ENCODE measurements around the gene TTLL9.
"Not testable (repeated sequence)": the region's sequence is repeated elsewhere in the genome, so short reads cannot be mapped to it uniquely, and the experiment has no call there.

Gene TTLL9

GRCh38 chr20:31914170-31914569 lies 43.7 kb downstream of the TTLL9 start:
- no peak for DNase-seq (ENCODE audit: insufficient read length, low spot score)
- FAIRE-seq: no peak

DNA sequence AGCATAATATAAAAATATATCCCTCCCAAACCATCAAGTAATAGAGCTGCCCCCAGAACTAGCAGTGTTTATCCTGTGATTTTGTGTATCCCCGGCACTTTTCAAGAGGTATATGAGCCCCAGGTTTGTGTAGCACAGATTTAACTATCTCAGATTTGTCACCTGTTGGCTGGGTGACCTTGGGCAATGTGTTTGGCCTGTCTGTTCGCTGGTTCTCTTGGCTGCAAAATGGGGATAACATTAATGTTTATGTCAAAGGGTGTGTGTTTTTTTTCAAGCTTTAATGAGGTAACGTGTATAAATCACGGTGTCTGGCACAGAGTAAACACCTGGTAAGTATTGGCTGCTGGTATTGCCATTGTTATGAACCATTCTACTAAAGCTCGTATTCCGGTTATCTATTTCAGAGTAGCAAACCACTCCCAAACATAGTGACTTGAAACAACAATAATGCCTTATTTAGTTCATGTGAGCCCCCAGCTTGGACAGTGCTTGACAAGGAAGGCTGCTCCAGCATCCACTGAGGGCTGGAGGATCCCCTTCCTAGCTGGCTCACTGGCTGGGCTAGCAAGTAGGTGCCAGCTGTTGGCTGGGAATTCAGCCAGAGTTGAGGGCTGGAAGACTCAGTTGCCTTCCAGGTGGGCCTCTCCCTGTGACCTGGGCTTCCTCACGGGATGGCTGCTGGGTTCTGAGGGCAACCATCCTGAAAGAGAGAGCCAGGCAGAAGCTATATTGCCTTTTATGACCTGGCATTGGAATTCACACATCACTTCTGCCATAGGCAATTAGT lies 45.3 kb downstream of the TTLL9 start:
- no peak for FAIRE-seq
- no peak for DNase-seq (ENCODE audit: insufficient read length, low spot score)

GRCh38 chr20:31916708-31917107 lies 46.3 kb downstream of the TTLL9 start:
- DNase-seq (ENCODE audit: insufficient read length, low spot score): no peak
- FAIRE-seq: no peak

DNA sequence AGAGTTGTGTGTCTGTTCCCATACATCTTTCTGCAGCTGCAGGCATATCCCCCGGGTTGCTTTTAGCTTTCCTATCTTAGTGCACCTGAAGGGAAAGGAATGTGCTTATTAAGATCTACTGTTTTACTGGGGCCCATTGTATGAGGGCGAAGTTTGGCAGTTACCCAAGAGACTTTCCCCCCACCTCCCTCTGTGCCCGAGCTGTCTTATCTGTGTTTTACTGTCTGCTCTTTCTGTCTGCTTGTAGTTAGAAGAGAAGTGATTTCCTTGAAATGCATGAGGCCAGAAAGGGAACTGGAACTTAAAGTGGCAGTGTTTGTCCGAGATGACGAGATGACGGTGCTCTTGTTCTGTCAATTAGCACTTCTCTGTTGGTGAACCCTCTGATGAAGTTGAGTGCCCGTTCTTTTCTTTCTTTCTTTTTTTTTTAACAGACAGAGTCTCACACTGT lies 47.6 kb downstream of the TTLL9 start:
- FAIRE-seq; DNase-seq (ENCODE audit: insufficient read length, low spot score): not testable (repeated sequence)

GRCh38 chr20:31918466-31919105 lies 48.2 kb downstream of the TTLL9 start:
- FAIRE-seq: no peak
- no peak for DNase-seq (ENCODE audit: insufficient read length, low spot score)

DNA sequence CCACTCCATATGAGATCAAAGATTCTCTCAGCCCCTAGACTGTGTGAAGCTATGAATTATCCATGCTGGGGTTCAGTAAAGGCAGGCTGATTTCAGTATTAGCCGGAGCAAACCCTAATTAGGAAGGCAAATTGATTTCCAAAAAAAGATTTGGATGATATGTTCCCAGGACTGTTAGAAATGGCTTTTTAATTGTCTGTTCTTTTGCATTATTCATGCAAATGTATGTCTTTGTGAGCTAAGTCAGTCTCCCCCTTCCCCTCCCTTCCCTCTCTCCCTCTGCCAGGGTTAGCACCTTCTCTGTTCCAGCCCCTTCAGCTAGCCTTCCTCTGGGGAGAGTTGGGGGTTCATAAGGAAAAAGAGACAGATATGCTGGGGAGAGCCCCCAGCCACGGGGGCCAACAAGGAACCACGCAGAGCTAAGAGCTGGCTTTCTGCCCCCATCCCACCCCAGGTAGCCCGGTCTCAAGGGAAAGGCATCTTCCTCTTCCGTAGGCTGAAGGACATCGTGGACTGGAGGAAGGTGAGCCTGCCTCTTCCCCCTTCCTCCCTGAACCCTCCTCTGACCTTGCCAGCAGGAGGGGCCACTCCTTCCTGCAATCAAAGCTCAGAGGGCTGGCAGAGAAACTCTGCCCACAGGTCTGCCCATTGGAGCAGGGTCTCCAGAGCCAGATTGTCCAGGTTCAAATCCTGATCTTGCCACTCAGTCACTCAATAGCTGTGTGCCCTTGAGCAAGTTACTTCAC lies 49.1 kb downstream of the TTLL9 start:
- FAIRE-seq: no peak
- DNase-seq (ENCODE audit: insufficient read length, low spot score): no peak

DNA sequence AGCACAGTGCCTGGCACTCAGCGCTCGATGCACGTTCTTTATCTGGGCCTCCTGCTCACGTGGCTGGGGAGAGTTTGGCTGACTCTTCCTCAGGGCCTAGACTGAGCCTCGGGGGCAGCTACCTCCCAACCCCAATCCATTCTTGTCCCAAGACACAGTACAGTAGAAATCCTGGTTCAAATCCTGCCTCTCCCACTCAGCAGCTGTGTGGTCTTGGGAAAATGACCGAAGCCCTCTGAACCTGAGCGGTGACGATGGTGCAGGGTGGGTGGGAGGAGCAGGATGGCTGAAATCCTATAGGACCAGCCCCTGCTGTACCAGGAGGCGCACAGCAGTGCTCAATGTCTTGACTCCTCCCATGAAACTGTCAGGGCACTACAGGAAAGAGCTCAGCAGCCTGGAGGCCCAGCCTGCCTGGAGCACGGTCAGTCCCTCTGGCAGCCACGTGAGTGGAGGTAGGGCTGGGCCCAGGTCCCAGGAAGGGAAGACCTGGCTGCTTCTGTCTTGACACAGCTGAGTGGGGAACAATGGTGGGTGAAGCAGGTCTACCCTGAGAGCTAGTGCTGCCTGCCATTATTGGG lies 49.9 kb downstream of the TTLL9 start:
- FAIRE-seq (no peak), DNase-seq (ENCODE audit: insufficient read length, low spot score) (no peak)

GRCh38 chr20:31921480-31921879 lies 51.0 kb downstream of the TTLL9 start:
- not testable (repeated sequence) for FAIRE-seq; DNase-seq (ENCODE audit: insufficient read length, low spot score)

GRCh38 chr20:31922181-31922580 lies 51.7 kb downstream of the TTLL9 start:
- no peak for DNase-seq (ENCODE audit: insufficient read length, low spot score)
- FAIRE-seq: no peak

DNA sequence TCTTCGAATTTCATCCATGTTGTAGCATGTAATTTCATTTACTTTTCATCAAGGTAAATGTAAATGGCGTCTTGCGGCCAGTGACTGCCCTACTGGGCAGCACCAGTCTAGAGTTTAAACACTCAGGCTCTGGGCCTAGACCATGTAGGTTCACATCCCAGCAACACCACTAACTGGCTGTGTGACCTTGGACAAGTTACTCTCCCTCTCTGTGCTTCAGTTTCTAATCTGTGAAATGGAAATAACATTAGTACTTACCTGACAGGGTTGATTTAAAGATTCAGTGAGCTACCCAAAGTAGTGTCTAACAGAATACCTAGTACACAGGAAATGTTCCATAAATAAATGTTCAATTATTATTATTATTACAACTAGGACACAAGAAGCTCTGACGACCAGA lies 52.2 kb downstream of the TTLL9 start:
- FAIRE-seq (no peak), DNase-seq (ENCODE audit: insufficient read length, low spot score) (no peak)

DNA sequence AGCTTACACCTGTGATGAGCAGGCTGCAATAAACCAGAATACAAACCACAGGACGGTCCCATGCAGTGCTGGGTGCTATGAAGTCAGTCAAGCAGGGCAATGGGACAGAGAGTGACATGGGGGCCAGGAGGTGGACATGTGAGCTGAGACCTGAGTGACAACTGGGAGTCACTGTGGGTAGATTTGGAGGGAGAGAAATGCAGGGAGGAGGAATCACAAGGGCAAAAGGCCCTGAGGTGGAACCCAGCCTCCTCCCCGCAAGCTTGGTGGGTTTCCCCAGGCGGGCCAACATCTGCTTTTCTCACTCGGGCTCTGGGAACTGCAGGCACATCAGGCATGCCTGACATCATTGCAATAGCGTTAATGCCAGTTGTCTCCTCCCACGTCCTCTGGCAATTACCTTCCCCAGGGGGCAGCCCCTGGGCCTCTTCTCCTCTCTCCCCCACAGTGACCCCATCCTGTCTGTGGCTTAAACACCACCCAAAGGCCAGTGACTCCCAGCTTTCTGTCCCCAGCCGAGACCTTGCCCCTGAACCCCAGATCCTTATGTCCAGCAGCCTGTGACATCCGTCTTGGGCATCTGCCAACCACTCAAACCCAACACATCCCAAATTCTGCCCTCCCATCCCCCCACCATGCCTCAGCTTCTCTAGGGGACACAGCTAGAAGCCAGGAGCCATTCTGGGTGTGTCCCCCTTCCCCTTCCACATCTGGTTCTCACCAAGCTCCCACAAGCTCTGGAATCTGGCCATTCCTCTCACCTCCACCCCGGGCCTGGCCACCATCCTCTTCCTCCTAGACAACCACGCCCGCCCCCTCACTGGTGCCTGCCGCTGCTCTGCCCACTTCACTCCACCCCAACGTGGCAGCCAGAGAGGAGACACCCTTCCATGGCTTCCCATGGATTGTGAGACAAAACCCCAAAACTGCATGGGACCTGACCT lies 53.2 kb downstream of the TTLL9 start:
- DNase-seq (ENCODE audit: insufficient read length, low spot score): peak; percentile 17
- FAIRE-seq: no peak

GRCh38 chr20:31924561-31924960 lies 54.1 kb downstream of the TTLL9 start:
- no peak for DNase-seq (ENCODE audit: insufficient read length, low spot score)
- FAIRE-seq: no peak

GRCh38 chr20:31925631-31926030 lies 55.2 kb downstream of the TTLL9 start:
- FAIRE-seq (no peak), DNase-seq (ENCODE audit: insufficient read length, low spot score) (no peak)

DNA sequence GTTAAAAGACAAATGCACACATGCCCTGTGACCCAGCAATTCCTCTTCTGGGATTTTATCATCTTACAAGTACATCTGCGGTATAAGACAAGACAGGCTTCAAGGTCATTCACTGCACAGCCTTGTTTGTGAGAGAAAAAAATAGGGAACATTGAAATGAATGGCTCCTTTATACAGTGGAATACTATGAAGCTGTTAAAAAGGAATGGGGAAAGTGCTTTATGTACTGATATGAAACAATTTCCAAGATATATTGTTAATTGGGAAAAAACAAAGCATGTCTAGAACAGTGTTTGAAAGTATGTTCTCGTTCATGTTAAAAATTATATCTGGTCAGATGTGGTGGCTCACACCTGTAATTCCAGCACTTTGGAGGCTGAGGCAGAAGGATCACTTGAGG lies 56.1 kb downstream of the TTLL9 start:
- DNase-seq (ENCODE audit: insufficient read length, low spot score): no peak
- FAIRE-seq: no peak

DNA sequence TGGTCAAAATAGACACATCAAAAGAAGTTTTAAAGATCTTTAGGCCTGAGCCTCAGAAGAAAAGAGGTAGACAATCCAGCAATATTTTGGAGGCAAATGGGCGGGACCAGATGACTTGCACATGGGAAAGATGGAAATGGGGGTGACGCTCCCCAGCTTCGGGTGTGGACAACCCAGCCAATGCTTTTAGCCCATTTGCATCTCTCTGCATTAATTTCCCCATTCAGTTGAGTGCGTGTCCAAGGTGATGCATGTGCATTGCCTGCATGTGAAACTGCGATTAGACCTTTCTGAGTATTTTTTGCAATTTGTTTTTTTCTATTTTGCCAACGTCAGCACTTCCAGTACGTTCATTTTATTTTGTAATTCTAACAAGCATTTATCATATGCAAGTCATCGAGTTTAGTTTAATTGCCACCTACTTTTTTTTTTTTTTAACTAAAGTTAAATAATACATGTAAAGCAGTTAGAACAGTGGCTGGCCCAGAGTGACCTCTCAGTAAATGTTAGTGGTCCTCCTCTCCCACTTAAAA lies 57.3 kb downstream of the TTLL9 start:
- FAIRE-seq (no peak), DNase-seq (ENCODE audit: insufficient read length, low spot score) (no peak)

DNA sequence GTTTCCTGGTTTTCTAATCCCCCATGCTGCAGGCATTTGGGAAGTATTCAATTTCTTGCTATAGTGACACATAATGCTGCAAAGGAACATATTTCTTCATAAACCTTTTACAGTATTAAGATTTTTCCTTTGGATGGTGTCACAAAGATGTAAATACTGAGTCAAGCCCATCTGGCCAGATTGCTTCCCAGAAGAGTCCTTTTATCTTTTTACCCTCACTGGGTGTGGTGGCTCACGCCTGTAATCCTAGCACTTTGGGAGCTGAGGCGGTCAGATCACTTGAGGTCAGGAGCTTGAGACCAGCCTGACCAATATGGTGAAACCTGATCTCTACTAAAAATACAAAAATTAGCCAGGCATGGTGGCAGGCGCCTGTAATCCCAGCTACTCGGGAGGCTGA lies 59.2 kb downstream of the TTLL9 start:
- not testable (repeated sequence) for DNase-seq (ENCODE audit: insufficient read length, low spot score); FAIRE-seq

DNA sequence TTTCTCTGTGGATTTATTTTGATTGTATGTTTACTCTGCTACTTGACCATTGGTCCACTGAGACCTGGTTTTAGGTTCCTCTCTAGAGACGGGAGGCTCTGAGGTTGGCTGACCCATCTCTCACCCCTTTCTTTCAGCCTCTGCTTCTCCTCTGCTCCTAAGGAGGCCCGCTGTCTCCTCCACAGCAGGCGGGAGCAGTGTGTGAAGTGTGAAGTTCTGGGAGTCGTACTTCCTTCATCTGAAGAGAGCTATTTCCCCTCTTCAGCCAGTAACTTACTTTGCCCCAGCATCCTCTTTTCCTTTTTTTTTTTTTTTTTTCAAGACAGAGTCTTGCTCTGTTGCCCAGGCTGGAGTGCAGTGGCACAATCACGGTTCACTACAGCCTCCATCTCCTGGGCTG lies 60.3 kb downstream of the TTLL9 start:
- FAIRE-seq (no peak), DNase-seq (ENCODE audit: insufficient read length, low spot score) (no peak)

DNA sequence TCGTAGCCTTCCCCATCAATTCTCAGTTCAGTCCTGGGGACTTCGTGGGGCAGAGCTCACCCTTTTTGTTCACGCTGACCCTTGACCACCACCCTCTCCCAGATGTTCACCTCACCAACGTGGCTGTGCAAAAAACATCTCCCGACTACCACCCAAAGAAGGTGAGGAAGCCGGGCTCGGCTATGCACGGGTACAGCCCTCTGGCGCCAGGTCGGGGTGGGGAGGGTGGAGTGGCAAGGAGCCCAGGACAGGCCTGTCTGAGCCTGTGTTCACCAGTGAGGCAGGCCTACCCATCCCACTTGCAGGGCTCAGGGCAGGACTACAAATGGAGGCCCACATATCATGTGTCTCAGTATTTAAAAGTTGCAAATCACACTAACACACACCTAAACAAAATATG lies 63.3 kb downstream of the TTLL9 start:
- DNase-seq (ENCODE audit: insufficient read length, low spot score) (no peak), FAIRE-seq (no peak)

- FAIRE-seq: no peak
- no peak for DNase-seq (ENCODE audit: insufficient read length, low spot score)
Observed at GRCh38 chr20:31934491-31934890, 64.1 kb downstream of the TTLL9 start.
